Activated CD4-positive, alpha-beta T cell treated with anti-CD3 and anti-CD28 coated beads, Interleukin-2, amount 50 U/mL, for 48 hours (primary cell): Measurements from ENCODE around the gene NTHL1.

Source experiments
- DNase-seq, 2 experiments: peaks; one replicate each; pipeline ENCODE4 v3.0.0-alpha.2; 2020

Gene NTHL1

DNA sequence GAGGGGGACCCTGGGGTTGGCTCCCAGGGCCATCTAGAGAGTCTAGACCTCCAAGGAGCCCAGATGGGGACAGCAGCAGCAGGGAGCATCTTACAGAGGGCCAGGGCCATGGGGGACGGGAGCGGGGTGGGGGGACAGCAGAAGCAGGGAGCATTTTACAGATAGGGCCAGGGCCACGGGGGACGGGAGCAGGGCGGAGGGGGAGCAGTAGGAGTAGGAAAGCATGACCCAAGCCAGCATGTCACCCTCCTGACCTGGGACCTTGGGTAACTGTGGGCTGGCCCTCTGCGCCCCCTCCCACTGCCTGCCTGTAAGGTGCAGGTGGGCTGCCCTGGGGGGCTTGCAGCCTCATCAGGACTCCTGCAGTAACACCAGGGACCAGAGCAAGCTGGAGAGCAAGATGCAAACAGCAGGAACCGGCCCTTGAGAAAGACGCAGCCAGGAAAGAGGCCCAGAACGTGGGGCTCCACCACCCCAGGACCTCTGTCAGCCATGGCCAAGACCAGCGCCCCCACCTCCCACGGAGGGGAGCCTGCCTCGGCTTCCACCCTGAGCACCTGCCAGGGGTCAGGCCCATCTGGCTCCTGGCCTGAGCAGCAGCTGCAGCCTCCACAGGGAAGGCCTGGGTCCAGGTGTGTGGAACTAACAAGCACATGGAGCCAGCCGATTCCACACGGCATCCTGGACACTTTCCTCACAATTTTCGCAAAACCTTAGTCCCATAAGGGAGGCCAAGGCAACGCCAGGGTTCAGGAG is 40.4 kb downstream of the NTHL1 start:
- DNase-seq, result no peak

DNA sequence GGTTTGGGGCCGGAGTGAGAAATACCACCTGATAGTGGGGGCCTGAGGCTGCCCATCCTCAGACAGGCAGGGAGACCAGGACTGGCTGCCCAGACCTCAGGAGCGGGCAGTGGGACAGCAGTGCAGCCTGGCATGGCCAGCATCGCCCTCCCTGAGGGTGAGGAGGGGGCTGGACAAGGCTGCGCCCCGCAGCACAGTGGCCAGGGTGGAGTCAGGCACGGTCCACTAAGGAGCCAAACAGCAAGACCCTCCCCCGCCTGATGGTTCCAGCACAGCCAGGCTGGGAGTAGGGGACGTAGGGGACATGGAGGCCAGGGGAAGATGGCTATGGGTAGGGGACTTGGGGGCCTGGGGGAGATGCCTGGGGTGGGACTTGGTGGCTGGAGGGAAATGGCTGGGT is 41.3 kb downstream of the NTHL1 start:
- DNase-seq, result no peak

DNA sequence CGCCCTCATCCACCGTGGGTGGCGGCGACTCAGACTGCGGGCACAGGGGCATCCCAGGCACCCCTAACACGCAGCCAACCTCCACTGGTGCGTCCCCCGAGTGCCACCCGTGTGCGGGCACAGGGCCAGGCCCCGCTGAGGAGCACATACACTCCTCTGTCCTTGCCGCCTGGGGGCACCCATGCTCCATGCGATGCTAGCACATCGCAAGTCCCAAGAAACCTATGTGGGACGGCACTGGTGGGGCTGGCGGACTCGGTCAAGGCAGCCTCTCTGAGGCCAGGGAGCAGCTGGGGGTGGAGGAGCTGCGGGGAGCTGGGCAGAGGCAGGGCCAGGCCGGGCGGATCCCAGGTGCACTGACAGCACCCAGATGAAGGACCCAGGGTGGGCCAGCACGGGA is 42.0 kb downstream of the NTHL1 start:
- no peak for DNase-seq

DNA sequence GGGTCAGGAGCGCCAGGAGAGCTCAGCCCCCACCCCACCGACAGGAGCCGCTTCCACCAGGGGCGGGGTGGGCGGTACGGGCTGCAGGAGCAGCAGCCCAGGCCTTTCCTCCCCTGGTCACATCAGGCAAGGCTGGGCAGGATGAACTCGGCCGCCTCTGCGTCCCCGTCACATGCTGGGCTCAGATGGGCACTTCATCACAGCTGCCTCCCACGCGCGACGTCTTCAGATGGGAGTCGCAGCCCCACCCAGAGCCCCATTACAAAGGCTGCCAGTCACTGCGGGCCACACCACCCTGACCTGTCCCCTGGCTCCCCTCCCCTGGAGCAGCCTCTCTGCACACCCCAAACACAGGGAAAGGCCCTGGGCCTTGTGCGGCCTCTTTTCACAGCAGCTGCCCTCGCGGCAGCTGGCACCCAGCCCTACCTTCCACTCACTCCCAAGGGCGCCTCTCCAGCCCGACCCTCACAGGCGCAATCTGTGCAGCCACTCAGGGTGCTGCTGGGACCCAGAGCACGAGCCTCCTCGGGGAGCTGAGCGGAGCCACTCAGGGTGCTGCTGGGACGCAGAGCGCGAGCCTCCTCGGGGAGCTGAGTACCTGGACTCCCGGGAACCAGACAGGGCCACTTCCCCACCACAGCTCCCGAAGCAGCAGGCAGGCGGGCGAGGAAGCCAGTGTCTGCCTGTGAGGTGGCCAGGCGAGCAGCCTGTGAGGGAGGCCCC is 42.7 kb downstream of the NTHL1 start:
- DNase-seq, result no peak

DNA sequence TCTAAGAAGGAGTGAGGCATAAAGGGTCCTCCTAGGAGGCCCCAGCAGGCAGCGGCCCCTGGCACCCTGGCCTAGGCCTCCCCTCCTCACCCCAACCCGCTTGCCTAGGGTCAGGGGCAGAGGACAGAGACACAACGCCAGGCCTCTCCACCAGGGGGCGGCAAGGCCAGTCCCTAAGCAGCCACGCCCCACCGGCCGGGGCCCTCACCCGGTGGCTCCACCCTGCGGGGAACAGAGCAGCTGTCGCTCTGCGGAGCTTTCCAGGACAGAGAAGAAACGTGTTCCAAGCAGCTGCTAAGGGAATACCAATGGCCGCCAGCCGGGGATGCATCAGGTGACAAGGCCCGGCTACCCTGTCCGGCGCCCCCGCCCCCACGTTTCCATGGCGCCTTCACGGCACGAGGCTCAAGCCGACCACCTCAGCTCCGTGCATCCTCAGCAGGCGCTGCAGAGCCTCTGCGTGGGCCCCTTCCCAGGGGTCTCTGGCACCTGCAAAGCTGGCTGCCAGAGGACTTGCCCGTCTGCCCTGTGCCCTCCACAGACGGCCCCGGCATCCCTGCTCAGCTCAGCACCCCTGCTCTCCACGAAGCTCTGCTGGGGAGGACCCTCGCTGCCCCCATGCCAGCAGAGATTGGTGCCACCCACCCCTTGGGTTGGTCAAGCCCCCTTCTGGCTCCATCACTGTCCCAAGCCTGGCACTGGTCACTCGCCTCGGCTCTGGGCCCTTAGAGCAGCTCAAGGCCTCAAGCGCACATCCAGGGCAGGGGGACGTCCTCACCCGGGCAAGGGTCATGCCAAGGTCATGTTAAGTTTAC is 43.6 kb downstream of the NTHL1 start:
- peak; percentile 92 to 93 for DNase-seq

DNA sequence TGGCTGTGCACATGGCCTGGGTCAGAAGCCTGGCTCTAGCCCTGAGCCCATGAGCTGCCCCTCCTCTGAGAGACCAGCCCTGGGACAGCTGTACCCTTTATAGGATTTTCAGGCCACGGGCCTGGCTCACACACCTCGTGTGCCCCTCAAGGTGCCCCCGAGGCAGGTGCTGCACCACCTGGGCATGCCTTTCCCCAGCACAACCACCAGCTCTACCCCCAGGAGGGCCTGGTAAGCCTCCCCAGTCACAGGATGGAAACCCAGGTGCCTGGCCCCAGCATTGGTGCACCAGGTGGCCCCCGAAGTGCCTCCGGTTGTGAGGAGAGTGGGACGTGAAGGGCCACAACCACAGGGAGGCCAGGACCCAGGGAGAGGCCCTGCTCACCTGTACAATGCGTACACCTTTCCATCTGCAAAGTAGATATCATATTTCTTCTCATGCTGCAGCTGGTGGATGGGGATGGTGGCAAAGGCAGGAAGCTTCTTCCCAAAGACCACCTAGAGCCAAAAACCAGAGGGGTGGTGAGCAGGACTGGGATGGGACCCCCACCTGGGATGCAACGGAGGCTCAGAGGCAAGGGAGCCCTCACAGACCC is 44.3 kb downstream of the NTHL1 start:
- no peak for DNase-seq

DNA sequence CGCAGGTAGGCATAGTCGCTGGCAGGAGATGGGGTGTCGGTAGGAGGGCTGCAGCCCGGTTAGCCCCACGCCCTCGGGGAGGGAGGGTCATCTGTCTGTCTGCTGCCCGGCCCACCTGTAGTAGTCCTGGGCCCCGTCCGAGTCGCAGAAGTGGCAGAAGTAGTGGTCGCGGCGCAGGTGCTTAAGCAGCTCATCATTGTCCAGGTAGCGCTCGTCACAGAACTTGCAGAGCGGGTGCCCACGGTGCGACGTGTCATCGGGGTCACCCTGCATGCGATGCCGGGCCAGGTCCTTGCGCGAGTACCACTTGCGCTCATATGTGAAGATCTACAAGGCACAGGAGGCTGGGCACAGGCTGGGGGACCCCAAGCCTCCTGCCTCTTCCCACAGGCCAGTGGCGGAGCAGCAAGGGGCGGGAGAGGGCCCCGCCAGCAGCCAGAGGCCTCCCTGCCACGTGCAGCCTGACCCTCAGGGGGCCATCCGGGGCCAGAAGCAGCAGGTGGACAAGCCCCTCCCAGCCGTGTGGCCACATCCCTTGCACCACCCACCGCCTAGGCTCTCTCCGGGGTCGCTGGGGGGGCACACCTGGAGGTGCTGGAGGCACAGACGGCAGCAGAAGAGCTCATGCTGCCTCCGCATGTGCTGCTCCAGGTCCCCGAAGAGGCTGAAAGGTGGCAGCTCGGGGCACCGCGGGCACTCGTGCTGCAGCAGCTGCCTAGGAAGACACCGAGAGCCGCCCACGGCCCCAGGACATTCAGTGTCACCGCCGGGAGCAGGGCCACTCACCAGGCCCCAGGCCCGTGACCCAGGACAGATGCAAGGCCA is 45.0 kb downstream of the NTHL1 start:
- no peak for DNase-seq

DNA sequence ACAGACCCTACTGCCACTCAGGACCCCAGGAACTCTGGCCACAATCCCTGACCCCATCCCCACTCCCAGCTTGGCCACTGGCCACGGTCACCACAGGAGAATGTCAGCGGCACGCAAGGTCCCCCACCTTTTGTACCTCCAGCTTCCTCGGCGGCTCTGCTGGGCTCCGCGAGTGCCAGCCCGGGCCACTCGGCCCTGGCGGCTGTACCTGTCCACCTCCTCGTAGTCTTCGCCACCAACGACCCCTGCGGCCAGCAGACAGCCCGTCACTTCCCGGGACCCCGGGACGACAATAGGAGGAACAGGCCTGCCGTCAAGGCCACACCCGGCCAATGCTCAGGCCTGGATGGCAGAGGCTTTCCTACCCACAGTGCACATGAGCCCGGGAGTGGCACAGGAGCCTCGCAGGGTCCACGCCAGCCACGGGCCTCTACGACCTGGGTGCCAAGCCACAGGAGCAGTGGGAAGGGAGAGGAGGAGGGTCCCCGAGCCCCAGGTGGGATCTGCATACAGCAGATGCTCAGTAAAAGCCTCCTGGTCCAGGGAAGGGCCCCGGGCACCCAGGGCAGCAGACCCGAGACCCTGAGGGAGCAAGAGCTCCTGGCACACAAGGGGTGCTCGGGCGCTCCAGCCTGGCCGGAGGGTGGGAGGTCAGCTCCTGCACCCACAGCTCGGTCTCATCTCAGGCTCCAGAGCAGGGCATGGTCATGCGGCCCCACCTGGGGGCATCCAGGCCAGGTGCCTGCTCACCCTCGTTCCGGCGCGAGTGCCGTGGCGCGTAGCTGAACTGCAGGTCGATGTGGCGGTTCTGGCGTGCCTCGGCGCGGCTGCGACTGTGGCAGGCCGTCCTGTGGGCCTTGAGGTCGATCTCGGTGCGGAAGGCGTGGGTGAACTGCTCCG is 45.9 kb downstream of the NTHL1 start:
- DNase-seq, result no peak

DNA sequence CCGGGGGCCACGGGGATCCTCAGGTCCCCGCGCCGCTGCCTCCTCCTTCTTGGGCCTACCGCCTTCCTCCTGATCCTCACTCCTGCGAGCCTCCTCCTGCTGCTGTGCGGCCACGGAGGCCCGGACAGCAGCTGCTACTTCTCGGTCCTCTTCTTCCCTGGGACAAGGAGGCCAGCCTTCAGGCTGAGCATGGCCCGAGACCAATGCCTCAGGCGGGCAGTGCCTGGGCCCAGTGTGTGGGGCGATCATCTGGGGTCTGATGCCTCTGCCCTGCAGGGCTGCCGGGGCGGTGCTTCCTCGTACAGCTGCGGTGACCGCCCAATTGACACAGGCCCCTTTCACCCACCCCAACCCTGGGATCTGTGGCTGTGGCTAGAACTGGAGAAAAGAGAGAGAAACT is 46.6 kb downstream of the NTHL1 start:
- no peak for DNase-seq

DNA sequence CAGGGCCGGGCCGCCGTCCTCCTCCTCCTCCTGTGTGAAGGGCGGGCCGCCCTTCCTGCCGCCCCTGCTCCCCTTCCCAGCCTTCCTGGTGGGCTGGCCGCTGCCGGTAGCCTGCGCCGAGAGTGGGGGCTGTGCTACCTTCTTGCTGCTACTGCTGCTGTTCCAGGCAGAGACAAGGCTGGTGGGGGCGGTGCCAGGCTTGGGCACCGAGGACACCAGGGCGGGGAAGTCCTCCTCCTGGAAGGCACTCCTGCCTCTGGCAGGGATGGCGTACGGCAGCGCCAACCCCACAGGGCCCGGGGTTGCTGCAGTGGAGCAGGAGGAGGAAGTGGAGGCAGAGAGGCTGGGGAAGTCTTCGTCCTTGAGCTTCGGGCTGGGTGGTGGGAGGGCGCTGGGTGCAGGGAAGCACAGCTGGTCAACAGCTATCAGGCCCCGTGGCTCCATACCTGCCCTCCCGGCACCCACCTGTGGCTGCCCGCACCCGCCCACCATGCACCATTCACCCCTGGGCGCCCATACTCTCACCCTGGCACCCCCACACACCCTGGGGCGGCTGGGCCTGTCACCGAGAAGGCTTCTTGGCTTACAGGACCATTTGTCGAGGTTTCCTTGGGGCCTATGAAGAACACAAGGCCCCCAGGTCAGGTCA is 47.6 kb downstream of the NTHL1 start:
- no peak for DNase-seq

DNA sequence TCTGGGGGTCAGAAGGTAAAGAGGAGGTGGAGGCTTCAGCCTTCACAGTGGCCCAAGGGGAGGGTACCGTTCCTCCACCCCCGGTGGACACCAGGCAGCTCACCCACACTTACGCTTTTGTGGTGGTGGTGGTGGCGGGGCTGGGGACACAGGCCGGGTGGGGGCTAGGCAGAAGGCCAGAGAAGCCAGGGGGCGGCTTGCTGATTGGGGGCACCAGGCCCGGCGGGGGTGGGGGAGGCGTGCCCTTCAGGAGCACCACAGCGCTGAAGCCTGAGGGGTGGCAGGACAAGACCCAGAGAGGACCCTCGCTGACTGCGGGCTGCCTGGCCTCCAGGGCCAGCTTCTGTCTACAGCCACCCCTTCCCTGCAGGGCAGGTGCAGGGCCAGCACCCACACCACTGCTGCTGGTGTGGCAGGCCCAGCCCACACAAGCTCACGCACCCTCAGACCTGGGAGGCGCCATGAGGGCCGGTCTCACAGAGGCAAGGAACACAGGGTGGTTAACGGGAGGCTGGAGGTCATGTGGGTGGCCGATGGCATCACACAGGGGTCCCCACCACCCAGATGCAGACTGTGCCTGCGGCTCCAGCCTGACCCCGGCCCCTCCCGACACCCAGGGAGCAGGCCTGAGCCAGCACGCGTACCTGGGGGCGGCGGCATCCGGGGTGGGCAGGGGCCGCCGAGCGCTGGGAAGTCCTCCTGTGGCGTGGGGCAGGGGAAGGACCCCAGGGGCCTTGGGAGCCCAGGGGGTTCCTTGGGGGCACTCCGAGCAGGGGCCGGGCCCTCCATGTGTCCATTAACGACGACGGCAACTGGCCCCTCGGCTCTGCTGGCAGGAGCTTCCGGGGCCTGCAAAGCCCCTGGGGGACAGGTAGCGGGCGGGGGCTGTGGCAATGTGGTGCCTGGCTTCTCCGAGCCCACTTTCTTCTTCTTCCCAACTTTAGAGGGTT is 48.5 kb downstream of the NTHL1 start:
- DNase-seq, result no peak

DNA sequence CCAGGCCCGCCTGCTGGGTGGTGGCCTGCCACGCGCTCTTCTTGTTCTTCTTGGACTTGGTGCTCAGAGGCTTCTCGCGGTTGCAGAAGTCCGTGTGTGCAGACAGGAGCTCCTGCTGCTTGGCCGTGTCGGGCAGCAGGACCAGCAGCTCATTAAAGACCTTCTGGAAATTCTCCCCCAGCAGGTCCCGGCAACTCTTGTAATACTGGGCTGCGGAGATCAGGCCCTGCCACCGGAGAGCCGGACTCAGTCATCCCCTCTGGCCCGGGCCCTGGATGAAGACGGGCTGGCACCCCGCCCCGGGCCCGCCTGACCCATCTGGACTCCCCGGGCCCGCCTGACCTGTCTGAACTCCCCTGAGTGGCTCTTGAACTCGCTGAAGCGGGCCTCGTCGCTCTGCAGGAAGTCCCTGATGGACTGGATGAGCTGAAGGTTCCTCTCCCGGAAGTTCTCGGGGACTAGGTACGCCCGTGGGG is 49.2 kb downstream of the NTHL1 start:
- DNase-seq, result no peak

DNA sequence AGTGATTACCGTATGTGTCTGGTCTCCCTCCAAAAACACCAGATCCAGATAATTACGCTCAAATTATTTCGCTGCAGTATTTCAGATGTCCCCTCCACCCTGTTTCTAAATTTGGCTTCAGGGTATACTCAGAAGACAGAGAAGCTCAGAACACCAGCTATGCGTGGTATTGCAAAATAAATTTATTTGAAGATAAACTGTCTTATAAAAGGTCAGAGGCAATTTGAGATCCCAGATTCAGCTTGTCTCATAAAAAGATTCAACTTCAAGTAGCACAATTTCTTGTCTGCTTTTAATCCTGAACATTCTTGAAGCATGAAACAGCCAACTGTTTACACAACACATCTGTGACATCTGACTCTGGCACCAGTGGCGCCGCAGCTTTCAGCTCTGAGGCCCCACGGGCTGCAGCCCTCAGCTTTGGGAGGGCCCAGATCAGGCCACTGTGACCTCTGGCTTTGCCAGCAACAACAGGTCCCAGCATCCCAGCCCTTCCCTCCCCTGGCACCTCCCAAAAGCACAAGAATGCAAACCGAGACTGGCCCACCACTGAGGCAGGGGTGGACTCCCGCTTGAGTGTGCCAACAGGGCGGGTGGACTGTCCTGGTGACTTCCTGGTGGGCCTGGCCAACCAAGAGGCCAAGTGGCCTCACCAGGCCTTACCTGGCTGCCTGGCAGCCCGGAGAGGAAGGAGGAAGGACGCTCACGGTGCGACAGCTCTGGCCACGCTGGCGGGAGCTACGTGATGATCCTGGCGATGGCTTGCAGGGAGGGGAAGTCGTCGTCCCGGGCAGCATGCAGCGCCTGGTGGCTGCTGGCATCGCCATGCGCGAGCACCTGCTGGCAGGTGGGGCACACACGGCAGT is 49.9 kb downstream of the NTHL1 start:
- no peak for DNase-seq

DNA sequence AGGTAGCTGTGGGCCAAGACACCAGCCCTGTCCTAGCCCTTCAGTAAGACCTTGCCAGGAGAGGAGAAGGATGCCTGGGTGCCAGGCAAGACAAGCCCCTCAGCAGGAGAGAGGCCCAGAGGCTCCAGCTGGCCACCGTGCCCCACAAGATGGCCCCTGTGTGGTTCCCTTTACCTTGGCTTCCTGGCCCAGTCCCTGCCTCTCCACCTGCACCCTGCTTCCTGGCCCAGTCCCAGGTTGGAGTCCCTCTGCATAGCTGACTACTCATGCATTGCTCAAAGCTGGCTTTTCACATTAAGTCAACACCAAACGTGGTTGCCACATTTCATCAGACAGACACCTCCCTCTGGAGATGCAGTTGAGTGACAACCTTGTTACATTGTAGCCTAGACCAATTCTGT is 53.9 kb downstream of the NTHL1 start:
- no peak for DNase-seq

DNA sequence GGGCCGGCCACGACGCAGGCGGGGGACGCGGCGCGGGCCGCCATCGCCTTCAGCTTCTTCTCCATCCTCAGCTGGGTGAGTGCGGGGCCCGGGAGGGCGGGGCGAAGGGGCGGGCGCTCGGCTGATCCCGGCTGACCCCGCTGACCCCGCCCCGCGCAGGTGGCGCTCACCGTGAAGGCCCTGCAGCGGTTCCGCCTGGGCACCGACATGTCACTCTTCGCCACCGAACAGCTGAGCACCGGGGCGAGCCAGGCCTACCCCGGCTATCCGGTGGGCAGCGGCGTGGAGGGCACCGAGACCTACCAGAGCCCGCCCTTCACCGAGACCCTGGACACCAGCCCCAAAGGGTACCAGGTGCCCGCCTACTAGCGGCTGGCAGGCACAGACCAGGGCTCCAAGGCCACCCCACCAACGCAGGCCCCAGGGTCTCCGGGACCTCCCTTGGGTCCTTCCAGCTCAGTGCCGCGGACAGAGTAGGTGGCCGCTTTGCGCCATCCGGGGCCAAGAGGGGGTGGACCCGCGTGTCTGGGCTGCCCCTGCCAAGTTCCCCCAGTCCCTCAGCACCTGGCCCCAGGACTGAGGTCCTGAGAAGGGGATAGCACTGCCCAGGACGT is 54.8 kb downstream of the NTHL1 start:
- DNase-seq, result no peak

DNA sequence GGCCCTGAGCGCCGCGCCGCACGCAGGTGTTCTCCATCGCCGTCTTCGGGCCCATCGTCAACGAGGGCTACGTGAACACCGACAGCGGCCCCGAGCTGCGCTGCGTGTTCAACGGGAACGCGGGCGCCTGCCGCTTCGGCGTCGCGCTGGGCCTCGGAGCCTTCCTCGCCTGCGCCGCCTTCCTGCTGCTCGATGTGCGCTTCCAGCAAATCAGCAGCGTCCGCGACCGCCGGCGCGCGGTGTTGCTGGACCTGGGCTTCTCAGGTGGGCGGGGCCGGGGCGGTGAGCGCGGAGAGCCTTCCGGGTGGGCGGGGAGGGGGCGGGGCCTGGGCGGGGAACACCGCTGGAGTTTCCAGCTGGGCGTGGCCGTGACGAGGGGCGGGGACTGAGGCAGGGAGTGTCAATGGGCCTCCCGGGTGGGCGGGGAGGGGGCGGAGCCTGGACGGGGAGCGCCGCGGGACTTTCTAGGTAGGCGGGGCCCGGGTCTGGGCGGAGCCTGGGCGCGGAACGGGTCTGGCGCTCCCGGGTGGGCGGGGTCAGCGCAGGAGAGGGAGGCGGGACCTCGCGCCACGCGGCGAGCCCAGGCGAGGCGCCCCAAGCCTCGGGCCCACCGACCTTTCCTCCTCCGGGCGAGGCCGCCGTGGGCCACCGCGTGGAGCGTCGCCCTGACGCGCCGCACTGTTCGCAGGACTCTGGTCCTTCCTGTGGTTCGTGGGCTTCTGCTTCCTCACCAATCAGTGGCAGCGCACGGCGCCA is 55.5 kb downstream of the NTHL1 start:
- peak; percentile 96 to 97 for DNase-seq

DNA sequence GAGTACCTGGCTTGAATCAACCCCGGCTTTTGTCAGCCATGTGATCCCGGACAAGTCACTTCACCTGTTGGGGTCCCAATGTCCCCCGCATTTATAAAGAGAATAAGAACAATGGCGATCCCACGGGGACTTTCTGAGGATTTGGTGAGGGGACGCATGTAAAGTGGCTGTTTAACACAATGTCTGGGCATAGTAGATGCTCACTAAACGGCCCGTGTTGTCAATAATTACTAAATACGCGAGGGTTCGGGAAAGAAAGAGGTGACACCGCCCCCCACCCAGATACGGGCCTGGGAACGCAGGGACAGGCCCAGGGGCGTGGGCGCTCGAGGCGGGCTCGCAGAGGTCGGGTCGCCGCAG is 56.1 kb downstream of the NTHL1 start:
- no peak for DNase-seq
